Keratinocyte (primary cell): ENCODE measurements around the gene HJV. TPM values are rescaled to one million over a fixed set of nuclear protein-coding genes. Genes with fewer than 3 reads are reported as not detected.

Experiments
- DNase-seq: peaks from one replicate; pipeline ENCODE4 v3.0.0-alpha.2; 2011; ENCODE audit warnings: low read depth, missing footprints, low spot score
- FAIRE-seq: peaks from 2 replicates; lab custom pipeline; 2011; peaks lifted over from hg19 to GRCh38; lab: Jason Lieb, UNC
- H2AFZ ChIP-seq: 2 replicates; pipeline ENCODE4 v1.6.0; 2012; ENCODE audit warnings: low read length, control low read depth, inconsistent platforms; ENCODE audit not compliant: control insufficient read depth
- H3K27ac ChIP-seq: 2 replicates; pipeline ENCODE4 v1.5.1; 2011; ENCODE audit warnings: low read length; ENCODE audit not compliant: control insufficient read depth, insufficient read depth
- H3K27me3 ChIP-seq: 3 replicates; pipeline ENCODE4 v1.6.0; 2011; ENCODE audit warnings: low read length; ENCODE audit not compliant: control insufficient read depth, insufficient read depth; ENCODE audit errors: extremely low read depth
- H3K36me3 ChIP-seq, 2 experiments: 2 replicates in 1 of 2; 3 replicates in 1 of 2; pipeline ENCODE4 v1.5.1; 2011; ENCODE audit warnings: low read length in 2 of 2, mild to moderate bottlenecking in 1 of 2; ENCODE audit not compliant: control insufficient read depth in 2 of 2, insufficient read depth in 2 of 2; ENCODE audit errors: extremely low read depth in 1 of 2
- H3K4me1 ChIP-seq: 3 replicates; pipeline ENCODE4 v1.5.1; 2011; ENCODE audit warnings: low read length; ENCODE audit not compliant: control insufficient read depth, insufficient read depth; ENCODE audit errors: extremely low read depth
- H3K4me2 ChIP-seq: 3 replicates; pipeline ENCODE4 v1.6.0; 2011; ENCODE audit warnings: low read depth, low read length; ENCODE audit not compliant: control insufficient read depth, insufficient read depth; ENCODE audit errors: extremely low read depth
- H3K4me3 ChIP-seq, 3 experiments: fragments of 200-600 bp in 1 of 3; sonication (generic) in 1 of 3; 2 replicates in 2 of 3; 3 replicates in 1 of 3; pipeline ENCODE4 v1.5.1; 2011 to 2016; ENCODE audit warnings: low read length in 3 of 3, mild to moderate bottlenecking in 3 of 3, control low read depth in 2 of 3, inconsistent platforms in 1 of 3, low read depth in 1 of 3, mixed read lengths in 1 of 3, mixed run types in 1 of 3, moderate library complexity in 1 of 3; ENCODE audit not compliant: control insufficient read depth in 2 of 3, insufficient read depth in 2 of 3; ENCODE audit errors: extremely low read depth in 1 of 3
- H3K79me2 ChIP-seq: 2 replicates; pipeline ENCODE4 v1.6.0; 2012; ENCODE audit warnings: low read length; ENCODE audit not compliant: control insufficient read depth, insufficient read depth
- H3K9ac ChIP-seq: 3 replicates; pipeline ENCODE4 v1.6.0; 2011; ENCODE audit warnings: low read length; ENCODE audit not compliant: control insufficient read depth, insufficient read depth; ENCODE audit errors: extremely low read depth
- H3K9me1 ChIP-seq: 3 replicates; pipeline ENCODE4 v1.6.0; 2011; ENCODE audit warnings: low read length; ENCODE audit not compliant: control insufficient read depth, insufficient read depth; ENCODE audit errors: extremely low read depth
- H3K9me3 ChIP-seq: 2 replicates; pipeline ENCODE4 v1.5.1; 2012; ENCODE audit warnings: low read depth, low read length; ENCODE audit not compliant: control insufficient read depth
- H4K20me1 ChIP-seq: 3 replicates; pipeline ENCODE4 v1.6.0; 2011; ENCODE audit warnings: low read length; ENCODE audit not compliant: control insufficient read depth, insufficient read depth; ENCODE audit errors: extremely low read depth
- EZH2 ChIP-seq: IDR thresholded peaks from one replicate; pipeline ENCODE4 v1.6.1; 2012; ENCODE audit warnings: inconsistent platforms, mild to moderate bottlenecking, low read length, moderate library complexity
- dilution Hi-C: fragments of 300-500 bp; cut with MboI; formaldehyde crosslinking; loops from one replicate; pipeline ENCODE4 v1.7.0; 2020; ENCODE audit warnings: low sequenced_read_pairs; ENCODE audit not compliant: extremely low pct_ligation_motif_present
- polyA plus RNA-seq, 5 experiments: library from polyadenylated mRNA; depleted of rRNA in 3 of 5; stranded (reverse) in 3 of 5; stranded (forward) in 1 of 5; unstranded in 1 of 5; fragments of >200 nt; gene quantifications; 1 replicate in 1 of 5; 2 replicates in 3 of 5; 3 replicates in 1 of 5; pipeline versions ENCODE4 v1.2.1 to v1.2.3, GENCODE V29; 2011 to 2012; ENCODE audit warnings: missing spikeins in 2 of 5, low read depth in 1 of 5, low replicate concordance in 1 of 5
- TF ChIP-seq, protein P1 (sequence below), 3 experiments: IDR thresholded peaks in 1 of 3; conservative IDR thresholded peaks in 1 of 3; optimal IDR thresholded peaks in 1 of 3; 2 replicates in 2 of 3; 3 replicates in 1 of 3; pipeline versions ENCODE3 to v1.5.1; 2011; ENCODE audit warnings: low read length in 3 of 3, mild to moderate bottlenecking in 3 of 3, moderate library complexity in 2 of 3, control low read depth in 1 of 3, inconsistent platforms in 1 of 3; ENCODE audit not compliant: insufficient read depth in 2 of 3; ENCODE audit errors: extremely low read depth in 1 of 3

HJV gene
- polyA plus RNA-seq, 1 donor (not counting 4 experiments of a cell fraction or from before 2014, with no cell fraction given), result not detected

DNA sequence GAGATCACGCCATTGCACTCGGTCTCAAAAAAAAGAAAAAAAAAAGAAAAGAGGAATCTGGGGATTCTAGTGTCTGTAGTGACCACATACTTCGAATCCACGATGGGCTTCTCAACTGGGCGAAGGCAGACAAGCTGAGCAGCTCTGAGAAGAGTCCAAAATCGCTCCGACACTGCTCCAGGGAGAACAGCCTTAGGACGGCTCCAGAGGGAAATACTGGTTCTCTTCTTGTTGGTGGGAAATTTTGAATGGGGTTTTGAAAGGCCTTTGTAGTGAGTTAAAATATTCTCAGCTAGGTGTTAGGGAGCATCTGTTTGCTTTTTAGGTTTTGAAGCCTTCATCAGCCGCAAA, 18.3 kb upstream of the HJV start:
- Histone ChIP-seq H3K27me3 (no peaks in the 10 kb centered on the region), H3K4me2 (peak overlapping the region; percentile 49), H3K9ac (peak overlapping the region; percentile 24), H3K36me3 (no peaks in the 10 kb centered on the region), H3K4me3 (peak overlapping the region in 1 of 3 experiments; percentile 29), H3K9me3 (no peaks in the 10 kb centered on the region), H3K79me2 (no peaks in the 10 kb centered on the region), H3K9me1 (no peaks in the 10 kb centered on the region), H4K20me1 (no peaks in the 10 kb centered on the region), H3K4me1 (peaks cover 4% of the 10 kb centered on the region), H2AFZ (no peak overlapping the region), H3K27ac (no peak overlapping the region)
- TF ChIP-seq EZH2, result no peak
- TF ChIP-seq, protein P1, sequence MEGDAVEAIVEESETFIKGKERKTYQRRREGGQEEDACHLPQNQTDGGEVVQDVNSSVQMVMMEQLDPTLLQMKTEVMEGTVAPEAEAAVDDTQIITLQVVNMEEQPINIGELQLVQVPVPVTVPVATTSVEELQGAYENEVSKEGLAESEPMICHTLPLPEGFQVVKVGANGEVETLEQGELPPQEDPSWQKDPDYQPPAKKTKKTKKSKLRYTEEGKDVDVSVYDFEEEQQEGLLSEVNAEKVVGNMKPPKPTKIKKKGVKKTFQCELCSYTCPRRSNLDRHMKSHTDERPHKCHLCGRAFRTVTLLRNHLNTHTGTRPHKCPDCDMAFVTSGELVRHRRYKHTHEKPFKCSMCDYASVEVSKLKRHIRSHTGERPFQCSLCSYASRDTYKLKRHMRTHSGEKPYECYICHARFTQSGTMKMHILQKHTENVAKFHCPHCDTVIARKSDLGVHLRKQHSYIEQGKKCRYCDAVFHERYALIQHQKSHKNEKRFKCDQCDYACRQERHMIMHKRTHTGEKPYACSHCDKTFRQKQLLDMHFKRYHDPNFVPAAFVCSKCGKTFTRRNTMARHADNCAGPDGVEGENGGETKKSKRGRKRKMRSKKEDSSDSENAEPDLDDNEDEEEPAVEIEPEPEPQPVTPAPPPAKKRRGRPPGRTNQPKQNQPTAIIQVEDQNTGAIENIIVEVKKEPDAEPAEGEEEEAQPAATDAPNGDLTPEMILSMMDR (optimal IDR thresholded peaks at IDR 0.05 in 1 of 3, IDR thresholded peaks at IDR 0.05 in 1 of 3, conservative IDR thresholded peaks at IDR 0.05 in 1 of 3; ENCODE audit: extremely low read depth in 1 of 3, insufficient read depth in 2 of 3, low read length in 3 of 3), result no peak
- FAIRE-seq, result no peak
- DNase-seq, result no peak
- dilution Hi-C loops, result no loop called here

DNA sequence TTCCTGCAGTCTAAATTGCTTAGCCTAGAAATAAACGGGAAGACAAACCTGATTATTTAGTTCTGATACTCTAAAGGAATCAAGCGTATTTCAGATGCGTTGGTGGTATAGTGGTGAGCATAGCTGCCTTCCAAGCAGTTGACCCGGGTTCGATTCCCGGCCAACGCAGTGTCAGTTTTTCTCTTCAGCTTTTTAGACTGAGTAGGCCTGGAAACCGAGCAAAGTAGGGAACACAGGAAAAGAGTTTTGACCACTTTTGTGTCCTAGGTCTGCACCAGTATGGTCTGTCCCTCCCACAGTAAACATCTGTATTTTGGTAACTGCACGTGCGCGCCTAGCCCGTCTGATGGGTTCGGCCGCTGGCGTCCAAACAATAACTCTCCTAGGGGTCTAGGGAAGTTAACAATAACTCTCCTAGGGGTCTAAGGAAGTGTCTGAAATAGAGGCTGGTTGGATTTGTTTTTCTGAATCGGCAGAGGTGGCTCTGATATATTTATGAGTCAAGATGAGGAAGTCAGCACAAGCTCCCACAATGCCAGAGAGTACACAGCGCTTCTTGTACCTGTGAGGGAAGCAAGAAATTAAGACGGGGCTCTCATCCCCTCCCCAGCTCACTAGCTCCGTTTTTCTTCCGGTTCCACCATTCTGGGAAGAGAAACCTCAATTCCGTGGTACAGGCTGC, 15.6 kb upstream of the HJV start:
- peaks cover 4% of the 10 kb centered on the region for H3K4me1 ChIP-seq
- peak overlapping the region; percentile 78 for H3K4me2 ChIP-seq
- H2AFZ ChIP-seq, result peak overlapping the region; percentile 82
- H3K4me3 ChIP-seq, result peak overlapping the region; percentile 54 to 91 (median 80)
- H4K20me1 ChIP-seq, result no peaks in the 10 kb centered on the region
- no peak for FAIRE-seq
- H3K27ac ChIP-seq, result peak overlapping the region; percentile 97
- no peaks in the 10 kb centered on the region for H3K9me3 ChIP-seq
- H3K9me1 ChIP-seq, result no peaks in the 10 kb centered on the region
- dilution Hi-C loops, result no loop called here
- H3K9ac ChIP-seq, result peak overlapping the region; percentile 83
- no peak for DNase-seq
- no peak for TF ChIP-seq EZH2
- TF ChIP-seq, protein P1 (optimal IDR thresholded peaks at IDR 0.05 in 1 of 3, IDR thresholded peaks at IDR 0.05 in 1 of 3, conservative IDR thresholded peaks at IDR 0.05 in 1 of 3; ENCODE audit: extremely low read depth in 1 of 3, insufficient read depth in 2 of 3, low read length in 3 of 3), result no peak
- no peaks in the 10 kb centered on the region for H3K27me3 ChIP-seq
- no peaks in the 10 kb centered on the region for H3K79me2 ChIP-seq
- no peaks in the 10 kb centered on the region for H3K36me3 ChIP-seq
